ENCODE results near the gene RNF8. TPM values are rescaled to one million over a fixed set of nuclear protein-coding genes. Genes with fewer than 3 reads are reported as not detected.

Gene RNF8
- total RNA-seq, 3 donors from 2014 or later (not counting 1 experiment from before 2014, with no cell fraction given) = 11.4 to 18.2 (median 14.0) TPM

DNA sequence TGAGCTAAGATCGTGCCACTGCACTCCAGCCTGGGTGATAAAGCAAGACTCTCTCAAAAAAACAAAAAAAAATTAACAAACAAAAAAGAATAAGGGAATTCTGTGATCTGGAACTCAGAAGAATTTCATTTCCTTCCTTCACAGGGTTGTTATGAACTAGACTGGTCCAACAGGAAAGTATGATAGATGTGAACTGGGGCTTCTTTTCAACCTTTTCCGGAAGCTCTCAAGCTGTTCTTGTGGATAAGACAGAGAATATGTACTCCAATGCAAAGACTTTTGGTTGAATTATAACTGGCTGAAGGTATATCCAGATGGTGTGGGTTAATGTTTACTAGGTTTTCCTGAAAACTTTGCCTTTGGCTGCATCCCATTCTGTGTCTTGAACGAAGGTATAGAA is 5.3 kb downstream of the RNF8 start:
- no peaks in the 10 kb centered on the region for H3K9me3 Mint-ChIP-seq
- H3K27me3 Mint-ChIP-seq (ENCODE audit: low read depth in 2 of 2) = no peaks in the 10 kb centered on the region
- H3K9me3 ChIP-seq (ENCODE audit: control insufficient read depth, insufficient read depth, low read length) = no peaks in the 10 kb centered on the region
- 62% methylated on average over 3 of the region's 3 CpGs for WGBS (ENCODE audit: insufficient coverage)
- H3K27ac ChIP-seq (ENCODE audit: low read length) = no peak overlapping the region
- peaks cover 11% of the 10 kb centered on the region for H3K36me3 ChIP-seq (ENCODE audit: control insufficient read depth, insufficient read depth, low read length)
- no peaks in the 10 kb centered on the region for H3K27me3 ChIP-seq (ENCODE audit: control insufficient read depth, insufficient read depth, low read length)
- H3K4me3 Mint-ChIP-seq = no peak overlapping the region
- peaks cover 6% of the 10 kb centered on the region for H3K36me3 Mint-ChIP-seq
- H3K4me1 ChIP-seq (ENCODE audit: control insufficient read depth, insufficient read depth, low read length) = peaks cover 9% of the 10 kb centered on the region
- ATAC-seq (no peak), DNase-seq (no peak)
- H3K4me3 ChIP-seq (ENCODE audit: low read length) = no peak overlapping the region
- no peak for TF ChIP-seq CTCF (IDR thresholded peaks at IDR 0.05)
- intact Hi-C loops (cut with micrococcal nuclease) = no loop called here
- H3K27ac Mint-ChIP-seq = no peak overlapping the region
- H3K4me1 Mint-ChIP-seq = peaks cover 42 to 46% of the 10 kb centered on the region in 2 donors

DNA sequence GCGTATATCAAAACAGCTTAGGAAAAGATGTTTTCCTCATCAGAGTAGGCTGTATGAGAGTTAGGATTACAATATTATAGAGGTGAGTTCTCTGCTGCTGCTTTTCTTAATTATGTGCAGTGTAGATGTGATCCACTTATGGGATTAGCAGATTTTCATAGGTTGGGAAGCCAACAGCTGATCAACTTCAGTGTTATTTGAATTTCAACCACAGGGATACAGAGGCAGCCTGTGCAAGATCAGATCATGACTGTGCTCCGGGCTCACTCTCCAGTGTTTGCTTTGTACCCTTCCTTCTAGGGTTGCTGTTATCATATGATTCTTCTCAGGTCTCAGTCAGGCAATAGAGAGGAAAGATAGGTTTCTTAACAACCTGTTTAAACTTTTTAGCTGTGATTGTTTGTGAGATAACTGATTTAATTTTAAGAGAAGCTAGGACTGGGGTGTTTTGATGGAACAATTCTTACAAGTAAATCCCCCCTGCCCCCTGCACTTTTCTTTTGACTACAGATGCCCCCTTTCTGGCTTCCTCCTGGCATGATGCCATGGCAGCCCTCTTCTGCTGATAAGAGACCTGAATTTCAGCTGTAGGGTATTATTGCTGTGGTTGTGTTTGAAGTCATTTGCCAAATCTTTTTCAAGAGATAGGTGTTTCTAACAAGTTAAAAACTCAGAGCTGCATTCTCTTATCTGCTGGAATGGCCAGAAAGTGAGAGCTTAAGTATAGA is 8.5 kb downstream of the RNF8 start:
- no peaks in the 10 kb centered on the region for H3K27me3 Mint-ChIP-seq (ENCODE audit: low read depth in 2 of 2)
- peaks cover 6% of the 10 kb centered on the region for H3K36me3 Mint-ChIP-seq
- TF ChIP-seq CTCF (IDR thresholded peaks at IDR 0.05) = no peak
- DNase-seq (no peak), ATAC-seq (no peak)
- Histone ChIP-seq H3K36me3 (ENCODE audit: control insufficient read depth, insufficient read depth, low read length) (peaks cover 11% of the 10 kb centered on the region), H3K4me1 (ENCODE audit: control insufficient read depth, insufficient read depth, low read length) (no peaks in the 10 kb centered on the region), H3K9me3 (ENCODE audit: control insufficient read depth, insufficient read depth, low read length) (no peaks in the 10 kb centered on the region), H3K4me3 (ENCODE audit: low read length) (no peak overlapping the region), H3K27ac (ENCODE audit: low read length) (no peak overlapping the region), H3K27me3 (ENCODE audit: control insufficient read depth, insufficient read depth, low read length) (no peaks in the 10 kb centered on the region)
- H3K4me3 Mint-ChIP-seq = no peak overlapping the region
- 75% methylated on average over 2 of the region's 2 CpGs for WGBS (ENCODE audit: insufficient coverage)
- H3K9me3 Mint-ChIP-seq = no peaks in the 10 kb centered on the region
- H3K4me1 Mint-ChIP-seq = peaks cover 14 to 15% of the 10 kb centered on the region in 2 donors
- no peak overlapping the region for H3K27ac Mint-ChIP-seq
- intact Hi-C loops (cut with micrococcal nuclease) = no loop called here

DNA sequence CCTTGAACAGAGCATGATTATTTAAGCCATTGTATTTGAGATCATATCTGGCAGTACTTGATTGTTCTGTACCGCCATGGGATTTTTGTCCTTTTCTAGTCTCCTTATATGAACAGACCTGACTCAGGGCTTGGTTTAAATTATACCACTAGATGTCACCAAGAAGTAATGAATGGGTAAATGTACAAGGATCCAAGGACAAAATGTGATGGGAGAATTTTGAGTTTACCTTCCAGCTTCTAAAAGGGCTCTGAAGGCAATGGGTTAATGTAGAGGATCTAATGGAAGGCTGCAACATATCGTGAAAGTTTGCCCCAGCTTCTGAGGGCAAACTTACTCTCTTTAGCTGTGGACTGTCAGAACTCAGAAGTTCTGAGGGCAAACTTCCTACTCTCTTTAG is 12.0 kb downstream of the RNF8 start:
- H3K4me3 ChIP-seq (ENCODE audit: low read length) = no peak overlapping the region
- no peak overlapping the region for H3K27ac ChIP-seq (ENCODE audit: low read length)
- peaks cover 5 to 7% of the 10 kb centered on the region in 2 donors for H3K4me1 Mint-ChIP-seq
- H3K27me3 ChIP-seq (ENCODE audit: control insufficient read depth, insufficient read depth, low read length) = no peaks in the 10 kb centered on the region
- intact Hi-C loops (cut with micrococcal nuclease) = no loop called here
- ATAC-seq (no peak), DNase-seq (no peak)
- peaks cover 21% of the 10 kb centered on the region for H3K36me3 Mint-ChIP-seq
- no peak overlapping the region for H3K27ac Mint-ChIP-seq
- H3K36me3 ChIP-seq (ENCODE audit: control insufficient read depth, insufficient read depth, low read length) = peaks cover 33% of the 10 kb centered on the region
- H3K4me1 ChIP-seq (ENCODE audit: control insufficient read depth, insufficient read depth, low read length) = no peaks in the 10 kb centered on the region
- H3K9me3 ChIP-seq (ENCODE audit: control insufficient read depth, insufficient read depth, low read length) = no peaks in the 10 kb centered on the region
- no peak overlapping the region for H3K4me3 Mint-ChIP-seq
- no peak for TF ChIP-seq CTCF (IDR thresholded peaks at IDR 0.05)
- no peaks in the 10 kb centered on the region for H3K27me3 Mint-ChIP-seq (ENCODE audit: low read depth in 2 of 2)
- no peaks in the 10 kb centered on the region for H3K9me3 Mint-ChIP-seq
- 69% methylated on average over 2 of the region's 2 CpGs for WGBS (ENCODE audit: insufficient coverage)

GRCh38 chr6:37366910-37367309 is 13.1 kb downstream of the RNF8 start:
- Mint-ChIP-seq H3K4me1 (peaks cover 5 to 7% of the 10 kb centered on the region in 2 donors), H3K9me3 (no peaks in the 10 kb centered on the region), H3K27ac (no peak overlapping the region), H3K36me3 (peaks cover 21% of the 10 kb centered on the region), H3K27me3 (ENCODE audit: low read depth in 2 of 2) (no peaks in the 10 kb centered on the region), H3K4me3 (no peak overlapping the region)
- Histone ChIP-seq H3K27me3 (ENCODE audit: control insufficient read depth, insufficient read depth, low read length) (no peaks in the 10 kb centered on the region), H3K36me3 (ENCODE audit: control insufficient read depth, insufficient read depth, low read length) (peaks cover 35% of the 10 kb centered on the region), H3K4me3 (ENCODE audit: low read length) (no peak overlapping the region), H3K4me1 (ENCODE audit: control insufficient read depth, insufficient read depth, low read length) (no peaks in the 10 kb centered on the region), H3K9me3 (ENCODE audit: control insufficient read depth, insufficient read depth, low read length) (no peaks in the 10 kb centered on the region), H3K27ac (ENCODE audit: low read length) (no peak overlapping the region)
- intact Hi-C loops (cut with micrococcal nuclease) = no loop called here
- 100% methylated on average over 2 of the region's 3 CpGs for WGBS (ENCODE audit: insufficient coverage)
- DNase-seq (no peak), ATAC-seq (no peak)
- TF ChIP-seq CTCF (IDR thresholded peaks at IDR 0.05) = no peak

All from natural killer cell (primary cell).